ENCODE data around the gene SCAMP1. TPM values are rescaled to one million over a fixed set of nuclear protein-coding genes. Genes with fewer than 3 reads are reported as not detected.
"Not testable (repeated sequence)": the region's sequence is repeated elsewhere in the genome, so short reads cannot be mapped to it uniquely, and the experiment has no call there.

Gene SCAMP1
- polyA plus RNA-seq, 1 donor from 2014 or later = 180 TPM

DNA sequence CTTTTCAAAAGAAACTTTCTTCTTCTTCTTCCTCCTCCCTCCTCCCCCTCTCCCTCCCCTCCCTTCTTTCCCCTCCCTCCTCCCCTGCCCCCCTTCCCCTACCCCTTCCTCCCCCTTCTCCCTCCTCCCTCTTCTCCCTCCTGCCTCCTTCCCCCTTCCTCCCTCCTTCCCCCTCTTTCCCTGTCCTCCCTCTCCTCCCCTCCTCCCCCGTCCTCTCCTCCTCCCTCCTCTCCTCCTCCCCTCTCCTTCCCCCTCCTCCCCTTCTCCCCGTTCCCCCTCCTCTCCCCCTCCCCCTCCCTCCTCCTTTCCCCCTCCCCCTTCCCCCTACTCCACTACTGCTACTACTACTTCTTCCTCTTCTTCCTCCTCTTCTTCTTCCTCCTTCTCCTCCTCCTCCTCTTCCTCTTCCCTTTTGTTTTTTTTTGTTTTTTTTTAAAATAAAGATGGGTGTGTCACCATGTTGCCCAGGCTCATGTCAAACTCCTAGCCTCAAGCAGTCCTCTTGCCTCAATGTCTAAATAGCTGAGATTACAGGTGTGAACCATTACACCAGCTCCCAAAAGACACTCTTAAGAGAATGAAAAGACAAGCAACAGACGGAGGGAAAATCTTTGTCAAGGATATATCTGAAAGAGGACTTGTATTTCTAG, 87.5 kb downstream of the SCAMP1 start:
- no peak overlapping the region for H3K9ac ChIP-seq (ENCODE audit: low read length)
- H3K36me3 ChIP-seq (ENCODE audit: insufficient read depth, low read length) = peaks cover 4% of the 10 kb centered on the region
- no peaks in the 10 kb centered on the region for H3F3A ChIP-seq (ENCODE audit: insufficient read depth, low read length, poor library complexity, severe bottlenecking)
- no peaks in the 10 kb centered on the region for H3K27me3 ChIP-seq (ENCODE audit: insufficient read depth, low read depth, low read length)
- no peaks in the 10 kb centered on the region for H4K20me1 ChIP-seq (ENCODE audit: insufficient read depth)
- H3K9me2 ChIP-seq (ENCODE audit: insufficient read depth, low read length) = no peaks in the 10 kb centered on the region
- no peak overlapping the region for H3K4me2 ChIP-seq (ENCODE audit: low read length)
- TF ChIP-seq TAF1 (IDR thresholded peaks at IDR 0.05; ENCODE audit: low read depth) = no peak
- no peak for TF ChIP-seq EZH2 (IDR thresholded peaks at IDR 0.05; ENCODE audit: borderline replicate concordance, insufficient read depth, low read length, poor library complexity, severe bottlenecking)
- TF ChIP-seq EP300 (conservative IDR thresholded peaks at IDR 0.05; ENCODE audit: poor library complexity, severe bottlenecking) = no peak
- no peak for TF ChIP-seq RAD21 (conservative IDR thresholded peaks at IDR 0.05)
- TF ChIP-seq, protein P1, sequence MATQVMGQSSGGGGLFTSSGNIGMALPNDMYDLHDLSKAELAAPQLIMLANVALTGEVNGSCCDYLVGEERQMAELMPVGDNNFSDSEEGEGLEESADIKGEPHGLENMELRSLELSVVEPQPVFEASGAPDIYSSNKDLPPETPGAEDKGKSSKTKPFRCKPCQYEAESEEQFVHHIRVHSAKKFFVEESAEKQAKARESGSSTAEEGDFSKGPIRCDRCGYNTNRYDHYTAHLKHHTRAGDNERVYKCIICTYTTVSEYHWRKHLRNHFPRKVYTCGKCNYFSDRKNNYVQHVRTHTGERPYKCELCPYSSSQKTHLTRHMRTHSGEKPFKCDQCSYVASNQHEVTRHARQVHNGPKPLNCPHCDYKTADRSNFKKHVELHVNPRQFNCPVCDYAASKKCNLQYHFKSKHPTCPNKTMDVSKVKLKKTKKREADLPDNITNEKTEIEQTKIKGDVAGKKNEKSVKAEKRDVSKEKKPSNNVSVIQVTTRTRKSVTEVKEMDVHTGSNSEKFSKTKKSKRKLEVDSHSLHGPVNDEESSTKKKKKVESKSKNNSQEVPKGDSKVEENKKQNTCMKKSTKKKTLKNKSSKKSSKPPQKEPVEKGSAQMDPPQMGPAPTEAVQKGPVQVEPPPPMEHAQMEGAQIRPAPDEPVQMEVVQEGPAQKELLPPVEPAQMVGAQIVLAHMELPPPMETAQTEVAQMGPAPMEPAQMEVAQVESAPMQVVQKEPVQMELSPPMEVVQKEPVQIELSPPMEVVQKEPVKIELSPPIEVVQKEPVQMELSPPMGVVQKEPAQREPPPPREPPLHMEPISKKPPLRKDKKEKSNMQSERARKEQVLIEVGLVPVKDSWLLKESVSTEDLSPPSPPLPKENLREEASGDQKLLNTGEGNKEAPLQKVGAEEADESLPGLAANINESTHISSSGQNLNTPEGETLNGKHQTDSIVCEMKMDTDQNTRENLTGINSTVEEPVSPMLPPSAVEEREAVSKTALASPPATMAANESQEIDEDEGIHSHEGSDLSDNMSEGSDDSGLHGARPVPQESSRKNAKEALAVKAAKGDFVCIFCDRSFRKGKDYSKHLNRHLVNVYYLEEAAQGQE (IDR thresholded peaks at IDR 0.05; ENCODE audit: borderline replicate concordance) = no peak
- no peak for TF ChIP-seq POLR2AphosphoS5 (IDR thresholded peaks at IDR 0.05)
- TF ChIP-seq, protein P2, sequence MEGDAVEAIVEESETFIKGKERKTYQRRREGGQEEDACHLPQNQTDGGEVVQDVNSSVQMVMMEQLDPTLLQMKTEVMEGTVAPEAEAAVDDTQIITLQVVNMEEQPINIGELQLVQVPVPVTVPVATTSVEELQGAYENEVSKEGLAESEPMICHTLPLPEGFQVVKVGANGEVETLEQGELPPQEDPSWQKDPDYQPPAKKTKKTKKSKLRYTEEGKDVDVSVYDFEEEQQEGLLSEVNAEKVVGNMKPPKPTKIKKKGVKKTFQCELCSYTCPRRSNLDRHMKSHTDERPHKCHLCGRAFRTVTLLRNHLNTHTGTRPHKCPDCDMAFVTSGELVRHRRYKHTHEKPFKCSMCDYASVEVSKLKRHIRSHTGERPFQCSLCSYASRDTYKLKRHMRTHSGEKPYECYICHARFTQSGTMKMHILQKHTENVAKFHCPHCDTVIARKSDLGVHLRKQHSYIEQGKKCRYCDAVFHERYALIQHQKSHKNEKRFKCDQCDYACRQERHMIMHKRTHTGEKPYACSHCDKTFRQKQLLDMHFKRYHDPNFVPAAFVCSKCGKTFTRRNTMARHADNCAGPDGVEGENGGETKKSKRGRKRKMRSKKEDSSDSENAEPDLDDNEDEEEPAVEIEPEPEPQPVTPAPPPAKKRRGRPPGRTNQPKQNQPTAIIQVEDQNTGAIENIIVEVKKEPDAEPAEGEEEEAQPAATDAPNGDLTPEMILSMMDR (IDR thresholded peaks at IDR 0.05; ENCODE audit: poor library complexity, severe bottlenecking) = no peak
- no peak for TF ChIP-seq MXI1 (conservative IDR thresholded peaks at IDR 0.05; ENCODE audit: poor library complexity, severe bottlenecking)
- no peak for TF ChIP-seq SMC3 (conservative IDR thresholded peaks at IDR 0.05; ENCODE audit: poor library complexity)
- H3K27ac ChIP-seq (ENCODE audit: low read length) = no peak overlapping the region
- no peaks in the 10 kb centered on the region for H3K79me2 ChIP-seq (replicated peaks; ENCODE audit: insufficient read depth, low read length)
- H3K9me3 ChIP-seq (ENCODE audit: low read length) = no peaks in the 10 kb centered on the region
- no peak overlapping the region for H2AFZ ChIP-seq (ENCODE audit: low read depth, low read length)
- H3K4me3 ChIP-seq (ENCODE audit: low read length) = no peak overlapping the region

DNA sequence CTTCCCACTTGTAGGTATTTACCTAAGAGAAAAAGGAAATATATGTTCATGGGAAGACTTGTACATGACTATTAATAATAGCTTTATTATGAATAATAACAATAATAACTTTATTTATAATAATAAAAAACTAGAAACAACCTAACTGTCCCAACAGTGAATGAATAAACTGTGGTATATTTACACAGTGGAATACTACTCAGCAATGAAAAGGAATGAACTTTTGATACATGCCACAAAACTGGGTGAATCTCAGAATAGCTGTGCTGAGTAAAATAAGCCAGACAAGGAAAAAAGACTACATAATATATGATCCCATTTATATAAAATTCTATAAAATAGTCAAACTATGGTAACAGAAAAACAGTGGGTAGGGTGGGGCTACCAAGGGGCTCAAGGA, 88.7 kb downstream of the SCAMP1 start:
- Histone ChIP-seq H3K9ac (ENCODE audit: low read length) (no peak overlapping the region), H3K9me3 (ENCODE audit: low read length) (no peaks in the 10 kb centered on the region), H3K4me2 (ENCODE audit: low read length) (no peak overlapping the region), H3K27me3 (ENCODE audit: insufficient read depth, low read depth, low read length) (no peaks in the 10 kb centered on the region), H4K20me1 (ENCODE audit: insufficient read depth) (no peaks in the 10 kb centered on the region), H2AFZ (ENCODE audit: low read depth, low read length) (no peak overlapping the region), H3K27ac (ENCODE audit: low read length) (no peak overlapping the region), H3K36me3 (ENCODE audit: insufficient read depth, low read length) (peaks cover 4% of the 10 kb centered on the region), H3K4me3 (ENCODE audit: low read length) (no peak overlapping the region), H3K79me2 (replicated peaks; ENCODE audit: insufficient read depth, low read length) (no peaks in the 10 kb centered on the region), H3F3A (ENCODE audit: insufficient read depth, low read length, poor library complexity, severe bottlenecking) (no peaks in the 10 kb centered on the region), H3K9me2 (ENCODE audit: insufficient read depth, low read length) (no peaks in the 10 kb centered on the region)
- TF ChIP-seq EZH2 (IDR thresholded peaks at IDR 0.05; ENCODE audit: borderline replicate concordance, insufficient read depth, low read length, poor library complexity, severe bottlenecking) = no peak
- TF ChIP-seq, protein P1 (IDR thresholded peaks at IDR 0.05; ENCODE audit: borderline replicate concordance) = no peak
- TF ChIP-seq TAF1 (IDR thresholded peaks at IDR 0.05; ENCODE audit: low read depth) = no peak
- TF ChIP-seq POLR2AphosphoS5 (IDR thresholded peaks at IDR 0.05) = no peak
- no peak for TF ChIP-seq EP300 (conservative IDR thresholded peaks at IDR 0.05; ENCODE audit: poor library complexity, severe bottlenecking)
- no peak for TF ChIP-seq SMC3 (conservative IDR thresholded peaks at IDR 0.05; ENCODE audit: poor library complexity)
- TF ChIP-seq MXI1 (conservative IDR thresholded peaks at IDR 0.05; ENCODE audit: poor library complexity, severe bottlenecking) = no peak
- TF ChIP-seq, protein P2 (IDR thresholded peaks at IDR 0.05; ENCODE audit: poor library complexity, severe bottlenecking) = no peak
- TF ChIP-seq RAD21 (conservative IDR thresholded peaks at IDR 0.05) = no peak

DNA sequence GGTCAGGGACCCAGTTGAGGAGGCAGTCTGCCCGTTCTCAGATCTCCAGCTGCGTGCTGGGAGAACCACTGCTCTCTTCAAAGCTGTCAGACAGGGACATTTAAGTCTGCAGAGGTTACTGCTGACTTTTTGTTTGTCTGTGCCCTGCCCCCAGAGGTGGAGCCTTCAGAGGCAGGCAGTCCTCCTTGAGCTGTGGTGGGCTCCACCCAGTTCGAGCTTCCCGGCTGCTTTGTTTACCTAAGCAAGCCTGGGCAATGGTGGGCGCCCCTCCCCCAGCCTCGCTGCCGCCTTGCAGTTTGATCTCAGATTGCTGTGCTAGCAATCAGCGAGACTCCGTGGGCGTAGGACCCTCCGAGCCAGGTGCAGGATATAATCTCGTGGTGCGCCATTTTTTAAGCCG, 97.1 kb downstream of the SCAMP1 start:
- H3K4me2 ChIP-seq (ENCODE audit: low read length); H3K36me3 ChIP-seq (ENCODE audit: insufficient read depth, low read length): not testable (repeated sequence)

More for the DNA sequence above, 97.1 kb downstream of the SCAMP1 start:
- H4K20me1 ChIP-seq (ENCODE audit: insufficient read depth); H3K4me3 ChIP-seq (ENCODE audit: low read length); H3K27ac ChIP-seq (ENCODE audit: low read length); H3K79me2 ChIP-seq (replicated peaks; ENCODE audit: insufficient read depth, low read length); H3F3A ChIP-seq (ENCODE audit: insufficient read depth, low read length, poor library complexity, severe bottlenecking); H3K9me3 ChIP-seq (ENCODE audit: low read length); H3K9me2 ChIP-seq (ENCODE audit: insufficient read depth, low read length); H2AFZ ChIP-seq (ENCODE audit: low read depth, low read length); H3K27me3 ChIP-seq (ENCODE audit: insufficient read depth, low read depth, low read length); H3K9ac ChIP-seq (ENCODE audit: low read length): not testable (repeated sequence)

Measured in neural cell (in vitro differentiated cells).